Measurements from ENCODE around the gene PDE4D. TPM values are rescaled to one million over a fixed set of nuclear protein-coding genes. Genes with fewer than 3 reads are reported as not detected.
A peak's percentile ranks its signal among the peaks of the same experiment; 100 is the strongest.

PDE4D gene
- total RNA-seq, 1 experiment from 2014 or later, result 2.1 TPM

GRCh38 chr5:59460368-59461153, 433.0 kb downstream of the PDE4D start:
- Mint-ChIP-seq H3K27me3 (ENCODE audit: low read depth) (no peaks in the 10 kb centered on the region), H3K36me3 (ENCODE audit: insufficient read depth in 1 of 3, low read depth in 3 of 3) (peaks cover 7 to 12% (median 9%) of the 10 kb centered on the region in 3 experiments), H3K27ac (peak overlapping the region in 1 of 3 experiments; percentile 75; a peak in 1 of 7 replicates), H3K9me3 (peaks cover 11% of the 10 kb centered on the region in 2 experiments), H3K4me1 (peaks cover 12 to 13% of the 10 kb centered on the region in 2 experiments), H3K4me3 (no peak overlapping the region)
- H3K4me2 ChIP-seq (ENCODE audit: insufficient read depth, insufficient read length, low read length), result no peak overlapping the region
- no peaks in the 10 kb centered on the region for H4K20me1 ChIP-seq (ENCODE audit: control insufficient read depth, insufficient read depth, insufficient read length)
- no peaks in the 10 kb centered on the region for H3K23me2 ChIP-seq (ENCODE audit: insufficient read length, low read depth, low read length, poor library complexity, severe bottlenecking)
- H2BK20ac ChIP-seq (ENCODE audit: low read depth, low read length, poor library complexity, severe bottlenecking), result no peak overlapping the region
- TF ChIP-seq CTCF (conservative IDR thresholded peaks at IDR 0.05), result no peak
- H3K9ac ChIP-seq (ENCODE audit: extremely low read depth, insufficient read length, low read length), result no peak overlapping the region
- no peak overlapping the region for H3K14ac ChIP-seq (ENCODE audit: insufficient read depth, low read length)
- peak overlapping the region; percentile 53 for H3K18ac ChIP-seq (ENCODE audit: insufficient read length, low read depth, low read length)
- H2BK120ac ChIP-seq (ENCODE audit: low read depth, low read length, poor library complexity, severe bottlenecking), result peak overlapping the region; percentile 7
- no peaks in the 10 kb centered on the region for H3K79me1 ChIP-seq (ENCODE audit: insufficient read depth, low read depth, low read length, poor library complexity, severe bottlenecking)
- no peak overlapping the region for H3K56ac ChIP-seq (ENCODE audit: insufficient read length, low read depth, low read length)
- H3K4ac ChIP-seq (ENCODE audit: low read depth, low read length), result no peak overlapping the region
- no peak overlapping the region for H3K27ac ChIP-seq (ENCODE audit: insufficient read length, low read depth, low read length)
- H4K8ac ChIP-seq (replicated peaks; ENCODE audit: insufficient read length, low read depth, low read length), result no peak overlapping the region
- WGBS (ENCODE audit: extremely low coverage, insufficient read length, low lambda C conversion rate), result no CpG with 5 or more reads among the region's 4 CpGs
- no peak overlapping the region for H2AK5ac ChIP-seq (ENCODE audit: insufficient read length, low read length)
- peak overlapping the region; percentile 3 for H2AFZ ChIP-seq (ENCODE audit: low read length)
- H2BK15ac ChIP-seq (ENCODE audit: low read depth, low read length), result no peak overlapping the region
- H3K23ac ChIP-seq (ENCODE audit: insufficient read length, low read depth, low read length), result no peak overlapping the region
- no peaks in the 10 kb centered on the region for H3K4me1 ChIP-seq (ENCODE audit: insufficient read depth, low read length)
- H2BK12ac ChIP-seq (ENCODE audit: insufficient read length, low read depth, low read length), result no peak overlapping the region
- no peak overlapping the region for H4K5ac ChIP-seq (ENCODE audit: insufficient read length, low read depth, low read length)
- no peak overlapping the region for H4K91ac ChIP-seq (ENCODE audit: insufficient read length, low read depth, low read length)
- H3K27me3 ChIP-seq (ENCODE audit: insufficient read depth, low read length), result no peaks in the 10 kb centered on the region
- no peak overlapping the region for H2BK5ac ChIP-seq (ENCODE audit: insufficient read length, low read length)
- no peak overlapping the region for H3T11ph ChIP-seq (ENCODE audit: low read length)
- H3K9me3 ChIP-seq (ENCODE audit: control insufficient read depth, low read depth, low read length), result no peaks in the 10 kb centered on the region
- no peaks in the 10 kb centered on the region for H3K79me2 ChIP-seq (ENCODE audit: insufficient read depth, low read length)
- DNase-seq, result no peak
